Epithelial cell of prostate (primary cell): Measurements from ENCODE around the gene ERC2.
"Not testable (repeated sequence)": the region's sequence is repeated elsewhere in the genome, so short reads cannot be mapped to it uniquely, and the experiment has no call there.

Experiments
- DNase-seq: peaks from one replicate; pipeline ENCODE4 v3.0.0-alpha.2; 2011; ENCODE audit warnings: low read depth, low spot score
- H3K27ac ChIP-seq: fragments of 450-650 bp; 2 replicates; pipeline ENCODE4 v1.5.1; 2017; ENCODE audit warnings: mild to moderate bottlenecking

ERC2 gene

GRCh38 chr3:56102032-56102431 is 366.2 kb downstream of the ERC2 start:
- no peak for DNase-seq
- no peak overlapping the region for H3K27ac ChIP-seq

- DNase-seq: no peak
- no peak overlapping the region for H3K27ac ChIP-seq
Measured at GRCh38 chr3:56101576-56101975, 366.7 kb downstream of the ERC2 start.

- DNase-seq: no peak
- H3K27ac ChIP-seq: no peak overlapping the region
Measured at GRCh38 chr3:56096999-56097398, 371.3 kb downstream of the ERC2 start.

GRCh38 chr3:56094170-56094569 is 374.1 kb downstream of the ERC2 start:
- no peak for DNase-seq
- H3K27ac ChIP-seq: no peak overlapping the region

- no peak for DNase-seq
Measured at GRCh38 chr3:56089739-56090138, 378.5 kb downstream of the ERC2 start.

GRCh38 chr3:56087451-56088053 is 380.7 kb downstream of the ERC2 start:
- no peak for DNase-seq
- H3K27ac ChIP-seq: no peak overlapping the region

More at GRCh38 chr3:56089739-56090138, 378.5 kb downstream of the ERC2 start:
- no peak overlapping the region for H3K27ac ChIP-seq

DNA sequence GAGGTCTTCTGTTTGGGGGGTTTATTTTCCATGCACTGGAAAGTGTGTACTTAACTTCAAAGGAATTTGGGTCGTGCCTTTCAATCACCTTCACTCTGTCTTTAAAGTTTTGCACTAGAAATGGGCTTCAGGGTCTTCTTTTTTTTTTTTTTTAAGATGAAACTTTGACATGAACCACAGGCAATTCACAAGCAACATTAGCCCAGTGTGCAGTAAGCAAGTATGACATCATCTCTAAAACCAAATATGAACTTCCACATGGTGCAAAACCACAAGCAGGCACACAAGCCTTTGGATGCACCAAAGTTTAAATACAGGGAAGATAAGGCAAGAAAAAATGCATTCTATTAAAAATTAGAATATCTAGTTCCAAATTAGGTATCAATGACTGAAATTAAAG is 381.9 kb downstream of the ERC2 start:
- DNase-seq: no peak
- no peak overlapping the region for H3K27ac ChIP-seq

DNA sequence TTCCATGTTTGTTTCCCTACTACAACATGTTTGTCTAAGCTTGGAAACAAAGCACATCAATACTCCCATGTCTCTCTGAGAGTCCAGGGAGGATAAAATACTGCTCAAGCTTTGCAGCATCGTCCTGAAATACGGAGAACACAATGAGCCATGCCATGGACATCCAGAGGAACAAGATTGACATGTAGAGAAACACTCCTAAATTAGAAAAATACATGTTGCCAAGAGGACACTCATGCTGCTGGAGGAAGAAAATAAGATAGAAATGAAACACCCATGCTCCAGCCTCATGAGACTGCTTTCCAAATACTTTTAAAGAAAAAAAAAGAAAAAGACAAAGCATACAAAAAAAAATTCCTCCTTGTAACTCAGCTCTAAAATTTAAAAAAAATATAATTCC is 387.0 kb downstream of the ERC2 start:
- H3K27ac ChIP-seq: no peak overlapping the region
- DNase-seq: no peak

DNA sequence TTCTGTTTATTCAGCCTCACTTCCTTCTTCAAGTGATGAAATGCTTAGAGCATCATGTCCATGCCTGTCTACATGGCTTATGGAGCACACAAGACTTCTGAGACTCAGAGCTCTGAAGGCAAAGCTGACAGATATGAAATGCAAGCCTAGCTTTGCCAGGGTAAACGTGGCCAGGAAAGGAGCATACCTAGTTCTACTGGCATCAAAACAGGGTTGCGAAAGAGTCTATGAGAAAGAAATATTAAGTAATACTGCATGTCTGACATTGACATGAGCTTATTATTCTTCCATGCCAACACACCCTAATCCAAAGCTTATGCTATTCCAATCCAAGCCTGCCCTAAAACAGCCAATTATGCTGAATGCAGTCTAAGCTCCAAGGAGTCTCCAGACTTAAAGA is 391.5 kb downstream of the ERC2 start:
- peak; percentile 87 for DNase-seq
- H3K27ac ChIP-seq: no peak overlapping the region

GRCh38 chr3:56075089-56075488 is 393.2 kb downstream of the ERC2 start:
- H3K27ac ChIP-seq: no peak overlapping the region
- DNase-seq: no peak

- no peak overlapping the region for H3K27ac ChIP-seq
- no peak for DNase-seq
Measured at GRCh38 chr3:56069766-56070165, 398.5 kb downstream of the ERC2 start.

DNA sequence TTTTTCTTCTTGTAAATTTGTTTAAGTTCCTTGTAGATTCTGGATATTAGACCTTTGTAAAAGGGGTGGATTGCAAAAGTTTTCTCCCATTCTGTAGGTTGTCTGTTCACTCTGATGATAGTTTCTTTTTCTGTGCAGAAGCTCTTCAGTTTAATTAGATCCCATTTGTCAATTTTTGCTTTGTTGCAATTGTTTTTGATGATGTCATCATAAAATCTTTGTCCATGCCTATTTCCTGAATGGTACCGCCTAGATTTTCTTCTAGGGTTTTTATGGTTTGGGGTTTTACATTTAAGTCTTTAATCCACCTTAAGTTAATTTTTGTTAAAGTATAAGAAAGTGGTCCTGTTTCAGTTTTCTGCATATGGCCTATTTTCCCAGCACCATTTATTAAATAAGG is 401.9 kb downstream of the ERC2 start:
- H3K27ac ChIP-seq, DNase-seq: not testable (repeated sequence)

- DNase-seq: no peak
- no peak overlapping the region for H3K27ac ChIP-seq
Measured at GRCh38 chr3:56064684-56065083, 403.6 kb downstream of the ERC2 start.

GRCh38 chr3:56061279-56061626 is 407.0 kb downstream of the ERC2 start:
- DNase-seq: no peak
- no peak overlapping the region for H3K27ac ChIP-seq

- H3K27ac ChIP-seq: no peak overlapping the region
- no peak for DNase-seq
Measured at GRCh38 chr3:56060521-56061278, 407.6 kb downstream of the ERC2 start.

DNA sequence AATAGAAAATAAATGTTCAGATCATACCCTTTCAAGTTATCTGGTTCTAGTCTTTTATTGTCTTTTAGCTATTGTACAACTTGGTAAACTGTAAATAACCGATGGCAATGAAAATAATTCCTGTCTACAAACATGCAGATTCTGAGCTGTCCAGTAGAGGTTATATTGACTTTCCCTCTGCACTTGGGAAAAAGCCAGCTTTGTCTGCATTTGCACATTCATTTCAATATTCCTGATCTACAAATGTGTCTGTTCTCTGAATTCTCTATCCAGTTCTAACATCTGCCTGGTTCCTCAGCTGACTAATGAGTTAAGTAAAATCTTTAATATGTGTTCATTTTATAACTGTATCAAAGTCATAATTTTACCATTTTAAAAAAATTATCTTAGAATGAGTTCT is 408.5 kb downstream of the ERC2 start:
- no peak overlapping the region for H3K27ac ChIP-seq
- DNase-seq: no peak

DNA sequence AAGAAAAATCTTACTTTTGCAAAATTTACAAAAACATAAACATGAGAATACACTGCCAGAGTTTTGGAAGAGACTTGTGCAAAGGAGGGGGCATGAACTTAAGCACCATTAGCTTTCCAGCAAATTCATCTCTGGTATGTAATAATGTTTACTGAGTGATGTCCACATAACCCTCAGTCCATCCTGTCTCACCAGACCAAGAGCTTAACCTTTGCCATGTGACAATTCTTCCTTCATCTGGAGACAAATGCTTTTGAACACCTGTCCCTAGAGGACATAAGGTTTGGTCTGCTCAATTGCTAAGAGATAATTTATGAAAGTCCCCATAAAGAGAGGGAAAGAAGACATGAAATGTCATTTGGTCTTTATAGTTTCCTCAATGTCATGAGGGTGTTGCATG is 412.3 kb downstream of the ERC2 start:
- DNase-seq: no peak
- H3K27ac ChIP-seq: no peak overlapping the region

DNA sequence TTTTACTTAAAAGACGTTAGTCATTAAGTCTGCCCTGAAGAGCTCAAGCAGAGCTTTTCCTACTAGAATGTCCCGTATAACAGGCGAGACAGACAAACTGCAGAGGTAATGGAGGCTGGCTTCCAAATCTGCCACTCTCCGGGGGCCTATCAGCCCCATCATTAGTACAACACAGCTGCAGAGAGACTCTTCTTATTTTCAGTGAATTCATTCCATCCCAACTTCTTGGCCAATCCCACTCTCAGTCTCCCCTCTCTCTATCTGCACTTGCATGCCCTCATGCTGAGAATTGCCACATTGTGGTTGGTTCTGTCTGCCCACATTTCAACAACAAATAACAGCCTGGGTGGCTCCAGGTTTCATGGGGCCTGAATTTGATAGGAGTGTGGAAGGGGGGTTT is 412.7 kb downstream of the ERC2 start:
- DNase-seq: no peak
- H3K27ac ChIP-seq: no peak overlapping the region

DNA sequence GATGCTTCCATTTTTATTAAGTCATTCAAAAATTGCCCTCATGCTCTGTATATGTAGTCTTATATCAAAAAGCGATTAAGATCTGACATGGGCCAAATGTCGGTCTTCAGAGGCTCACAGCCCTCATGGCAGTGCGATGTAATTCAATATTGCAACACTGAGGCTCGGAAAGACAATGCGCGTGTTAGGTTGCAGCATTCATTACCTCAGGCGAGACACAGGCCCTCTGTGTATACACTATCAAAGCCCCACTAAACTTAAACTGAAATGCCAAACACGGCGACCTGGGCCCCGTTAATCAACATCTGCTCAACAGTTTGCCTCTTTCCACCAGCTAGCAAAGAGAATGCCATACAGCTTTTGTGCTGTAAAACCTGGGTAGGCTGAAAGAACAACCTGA is 413.4 kb downstream of the ERC2 start:
- DNase-seq: no peak
- no peak overlapping the region for H3K27ac ChIP-seq

GRCh38 chr3:56053727-56054126 is 414.5 kb downstream of the ERC2 start:
- no peak for DNase-seq
- no peak overlapping the region for H3K27ac ChIP-seq

DNA sequence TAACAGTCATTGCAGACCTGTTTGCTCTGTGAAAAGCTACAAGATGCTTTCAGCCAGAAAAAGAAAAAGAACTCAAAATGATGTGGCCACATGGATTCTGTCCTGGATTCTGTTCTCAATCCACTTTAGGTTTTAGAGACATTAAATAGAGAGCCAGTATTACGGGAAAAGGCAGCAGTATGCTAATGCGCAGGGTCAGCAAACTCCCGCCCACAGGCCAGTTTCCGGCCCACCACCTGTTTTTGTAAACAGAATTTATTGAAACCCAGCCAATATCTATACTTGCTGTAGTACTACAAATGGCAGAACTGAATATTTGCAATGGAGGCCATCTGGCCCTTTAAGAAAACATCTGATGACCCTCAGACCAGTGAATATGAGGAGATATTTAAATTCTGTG is 416.1 kb downstream of the ERC2 start:
- no peak for DNase-seq
- H3K27ac ChIP-seq: no peak overlapping the region

DNA sequence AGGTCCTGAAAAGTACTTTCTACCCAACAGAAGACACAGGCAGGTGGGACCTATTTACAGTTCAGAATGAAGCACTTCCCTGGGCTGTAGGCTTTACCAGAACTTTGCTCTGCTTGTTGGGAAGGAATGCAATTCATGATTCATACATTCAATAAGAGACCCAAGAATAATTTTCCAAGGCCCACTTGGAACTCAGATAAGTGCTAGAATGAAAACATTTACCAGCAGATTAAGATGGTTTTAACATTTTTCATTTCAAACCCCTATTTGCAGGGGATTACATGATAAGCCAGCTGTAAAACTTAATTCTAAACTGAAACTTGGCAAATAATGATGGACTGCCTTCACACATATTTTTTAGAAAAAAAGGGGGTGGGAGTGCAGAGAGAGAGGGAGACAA is 417.2 kb downstream of the ERC2 start:
- no peak overlapping the region for H3K27ac ChIP-seq
- DNase-seq: no peak
